Astrocyte (in vitro differentiated cells and primary cell): ENCODE data around the gene APLP1. TPM values are rescaled to one million over a fixed set of nuclear protein-coding genes. Genes with fewer than 3 reads are reported as not detected.

Experiments
- DNase-seq: peaks from one replicate; pipeline ENCODE4 v3.0.0-alpha.2; 2010; ENCODE audit warnings: low read depth
- FAIRE-seq: peaks from 2 replicates; lab custom pipeline; 2011; peaks lifted over from hg19 to GRCh38; lab: Jason Lieb, UNC
- H2AFZ ChIP-seq: 2 replicates; pipeline ENCODE4 v1.6.0; 2012; ENCODE audit warnings: low read depth, low read length, inconsistent platforms
- H3K27ac ChIP-seq: 2 replicates; pipeline ENCODE4 v1.5.1; 2011; ENCODE audit warnings: low read depth, low read length, inconsistent platforms
- H3K27me3 ChIP-seq: 2 replicates; pipeline ENCODE4 v1.6.0; 2011; ENCODE audit warnings: low read length, inconsistent platforms; ENCODE audit not compliant: insufficient read depth
- H3K36me3 ChIP-seq: 2 replicates; pipeline ENCODE4 v1.5.1; 2011; ENCODE audit warnings: low read length, inconsistent platforms; ENCODE audit not compliant: insufficient read depth
- H3K4me1 ChIP-seq: 2 replicates; pipeline ENCODE4 v1.5.1; 2011; ENCODE audit warnings: low read length, inconsistent platforms; ENCODE audit not compliant: insufficient read depth
- H3K4me2 ChIP-seq: 2 replicates; pipeline ENCODE4 v1.6.0; 2012; ENCODE audit warnings: low read length, inconsistent platforms
- H3K4me3 ChIP-seq: 2 replicates; pipeline ENCODE4 v1.5.1; 2011; ENCODE audit warnings: low read depth, mild to moderate bottlenecking, low read length, inconsistent platforms; ENCODE audit not compliant: insufficient read depth
- H3K79me2 ChIP-seq: 2 replicates; pipeline ENCODE4 v1.6.0; 2012; ENCODE audit warnings: mild to moderate bottlenecking, low read length, inconsistent platforms; ENCODE audit not compliant: insufficient read depth
- H3K9ac ChIP-seq: 2 replicates; pipeline ENCODE4 v1.6.0; 2012; ENCODE audit warnings: mild to moderate bottlenecking, low read length, inconsistent platforms
- H3K9me3 ChIP-seq: 2 replicates; pipeline ENCODE4 v1.5.1; 2012; ENCODE audit warnings: low read depth, mild to moderate bottlenecking, low read length, inconsistent platforms; ENCODE audit not compliant: insufficient read depth
- H4K20me1 ChIP-seq: 2 replicates; pipeline ENCODE4 v1.6.0; 2012; ENCODE audit warnings: low read length, inconsistent platforms; ENCODE audit not compliant: insufficient read depth
- H3K27ac Mint-ChIP-seq: one replicate; pipeline ENCODE4 v1.8.0; 2021; ENCODE audit warnings: mild to moderate bottlenecking, mixed read lengths; ENCODE audit not compliant: unreplicated experiment
- H3K27me3 Mint-ChIP-seq: one replicate; pipeline ENCODE4 v1.8.0; 2021; ENCODE audit warnings: low read depth, mixed read lengths; ENCODE audit not compliant: unreplicated experiment
- H3K36me3 Mint-ChIP-seq: one replicate; pipeline ENCODE4 v1.8.0; 2021; ENCODE audit warnings: low read depth, mixed read lengths; ENCODE audit not compliant: unreplicated experiment
- H3K4me1 Mint-ChIP-seq: one replicate; pipeline ENCODE4 v1.8.0; 2021; ENCODE audit warnings: low read depth, mixed read lengths; ENCODE audit not compliant: unreplicated experiment
- H3K4me3 Mint-ChIP-seq: one replicate; pipeline ENCODE4 v1.8.0; 2021; ENCODE audit warnings: mild to moderate bottlenecking, moderate library complexity, mixed read lengths; ENCODE audit not compliant: unreplicated experiment
- H3K9me3 Mint-ChIP-seq: one replicate; pipeline ENCODE4 v1.8.0; 2021; ENCODE audit warnings: mild to moderate bottlenecking, mixed read lengths; ENCODE audit not compliant: unreplicated experiment
- EZH2 ChIP-seq: IDR thresholded peaks from 2 replicates; pipeline ENCODE4 v1.6.1; 2012; ENCODE audit warnings: mild to moderate bottlenecking, low read length, inconsistent platforms; ENCODE audit not compliant: insufficient read depth
- total RNA-seq: library from RNA; stranded (reverse); gene quantifications from 2 replicates; pipeline ENCODE4 v1.2.1, GENCODE V29; 2021
- TF ChIP-seq, protein P1 (sequence below): IDR thresholded peaks from 2 replicates; pipeline ENCODE4 v1.5.1; 2011; ENCODE audit warnings: low read depth, mild to moderate bottlenecking, inconsistent platforms, low read length, moderate library complexity; ENCODE audit not compliant: insufficient read depth

APLP1 gene
- total RNA-seq, 1 donor from 2014 or later = 69.4 TPM

DNA sequence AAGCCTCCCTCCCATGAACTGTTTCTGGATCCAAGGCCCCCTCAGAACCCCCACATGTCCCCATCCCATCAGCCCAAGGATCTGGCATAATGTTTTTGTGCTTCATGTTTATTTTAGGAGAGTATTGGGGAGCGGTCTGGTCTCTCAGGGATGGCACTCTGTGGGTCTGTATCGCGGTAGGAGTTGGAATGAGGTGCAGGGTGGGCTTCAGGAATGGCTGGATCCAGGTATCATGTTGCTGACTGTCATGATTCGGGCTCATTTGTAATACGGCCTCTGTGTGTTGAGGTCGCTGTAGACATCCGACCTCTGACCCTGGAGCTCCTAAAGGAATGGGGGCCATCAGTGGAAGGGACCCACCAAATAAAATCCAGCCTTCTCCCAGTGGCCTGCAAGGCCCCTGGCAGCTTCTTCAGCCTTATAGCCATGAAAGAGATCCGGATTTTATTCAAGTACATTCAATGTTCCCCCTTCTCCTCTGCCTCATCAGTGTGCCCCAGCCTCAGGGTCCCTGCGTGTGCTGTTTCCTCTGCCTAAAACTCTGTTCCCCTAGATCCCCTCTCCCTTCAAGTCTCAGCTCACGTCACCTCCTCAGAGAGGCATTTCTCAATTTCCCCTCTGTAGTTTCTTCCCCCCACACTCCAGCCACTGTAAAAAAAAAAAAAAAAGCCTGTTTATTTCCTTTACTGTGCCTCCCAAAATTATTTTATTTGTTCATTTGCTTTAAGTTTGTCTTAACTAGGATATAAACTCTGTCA lies 36.1 kb downstream of the APLP1 start:
- H3K4me1 Mint-ChIP-seq = peaks cover 15% of the 10 kb centered on the region
- Histone ChIP-seq H3K4me2 (no peak overlapping the region), H3K27ac (no peak overlapping the region), H2AFZ (no peak overlapping the region), H3K9ac (no peak overlapping the region), H4K20me1 (no peaks in the 10 kb centered on the region), H3K9me3 (no peaks in the 10 kb centered on the region), H3K27me3 (no peaks in the 10 kb centered on the region), H3K4me1 (peaks cover 27% of the 10 kb centered on the region), H3K36me3 (no peaks in the 10 kb centered on the region), H3K4me3 (no peak overlapping the region), H3K79me2 (no peaks in the 10 kb centered on the region)
- H3K36me3 Mint-ChIP-seq = no peaks in the 10 kb centered on the region
- DNase-seq = no peak
- FAIRE-seq = no peak
- no peak overlapping the region for H3K27ac Mint-ChIP-seq
- peaks cover 4% of the 10 kb centered on the region for H3K27me3 Mint-ChIP-seq
- TF ChIP-seq, protein P1, sequence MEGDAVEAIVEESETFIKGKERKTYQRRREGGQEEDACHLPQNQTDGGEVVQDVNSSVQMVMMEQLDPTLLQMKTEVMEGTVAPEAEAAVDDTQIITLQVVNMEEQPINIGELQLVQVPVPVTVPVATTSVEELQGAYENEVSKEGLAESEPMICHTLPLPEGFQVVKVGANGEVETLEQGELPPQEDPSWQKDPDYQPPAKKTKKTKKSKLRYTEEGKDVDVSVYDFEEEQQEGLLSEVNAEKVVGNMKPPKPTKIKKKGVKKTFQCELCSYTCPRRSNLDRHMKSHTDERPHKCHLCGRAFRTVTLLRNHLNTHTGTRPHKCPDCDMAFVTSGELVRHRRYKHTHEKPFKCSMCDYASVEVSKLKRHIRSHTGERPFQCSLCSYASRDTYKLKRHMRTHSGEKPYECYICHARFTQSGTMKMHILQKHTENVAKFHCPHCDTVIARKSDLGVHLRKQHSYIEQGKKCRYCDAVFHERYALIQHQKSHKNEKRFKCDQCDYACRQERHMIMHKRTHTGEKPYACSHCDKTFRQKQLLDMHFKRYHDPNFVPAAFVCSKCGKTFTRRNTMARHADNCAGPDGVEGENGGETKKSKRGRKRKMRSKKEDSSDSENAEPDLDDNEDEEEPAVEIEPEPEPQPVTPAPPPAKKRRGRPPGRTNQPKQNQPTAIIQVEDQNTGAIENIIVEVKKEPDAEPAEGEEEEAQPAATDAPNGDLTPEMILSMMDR = no peak
- TF ChIP-seq EZH2 = no peak
- no peak overlapping the region for H3K4me3 Mint-ChIP-seq
- H3K9me3 Mint-ChIP-seq = no peaks in the 10 kb centered on the region

DNA sequence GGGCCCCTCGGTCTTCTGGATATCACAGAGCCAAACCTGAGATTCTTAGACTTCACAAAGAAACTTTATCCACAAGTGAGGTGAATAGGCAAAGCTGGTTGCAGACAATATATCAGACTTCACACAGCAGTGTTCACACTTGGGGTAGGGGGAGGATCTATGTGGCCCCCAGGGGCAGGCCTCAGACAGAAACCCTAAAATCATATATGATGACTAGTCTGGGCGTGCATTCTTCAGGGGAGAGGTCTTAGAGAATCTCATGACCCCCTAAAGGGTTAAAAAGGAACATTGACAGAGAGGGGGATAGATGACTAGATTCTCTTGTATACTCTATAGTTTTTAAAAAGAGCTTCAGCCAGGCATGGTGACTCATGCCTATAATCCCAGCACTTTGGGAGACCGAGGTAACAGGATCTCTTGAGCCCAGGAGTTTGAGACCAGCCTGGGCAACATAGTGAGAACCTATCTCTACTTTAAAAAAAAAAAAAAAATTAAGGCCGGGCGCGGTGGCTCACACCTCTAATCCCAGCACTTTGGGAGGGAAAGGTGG lies 36.9 kb downstream of the APLP1 start:
- Histone ChIP-seq H3K9ac (no peak overlapping the region), H3K4me2 (no peak overlapping the region), H3K36me3 (no peaks in the 10 kb centered on the region), H3K27ac (no peak overlapping the region), H3K79me2 (no peaks in the 10 kb centered on the region), H2AFZ (no peak overlapping the region), H3K4me1 (peaks cover 27% of the 10 kb centered on the region), H3K4me3 (no peak overlapping the region), H4K20me1 (no peaks in the 10 kb centered on the region), H3K9me3 (no peaks in the 10 kb centered on the region), H3K27me3 (no peaks in the 10 kb centered on the region)
- no peak for DNase-seq
- no peaks in the 10 kb centered on the region for H3K9me3 Mint-ChIP-seq
- peaks cover 15% of the 10 kb centered on the region for H3K4me1 Mint-ChIP-seq
- no peak overlapping the region for H3K27ac Mint-ChIP-seq
- no peak for FAIRE-seq
- TF ChIP-seq EZH2 = no peak
- TF ChIP-seq, protein P1 = no peak
- H3K4me3 Mint-ChIP-seq = no peak overlapping the region
- H3K36me3 Mint-ChIP-seq = no peaks in the 10 kb centered on the region
- H3K27me3 Mint-ChIP-seq = peaks cover 4% of the 10 kb centered on the region

DNA sequence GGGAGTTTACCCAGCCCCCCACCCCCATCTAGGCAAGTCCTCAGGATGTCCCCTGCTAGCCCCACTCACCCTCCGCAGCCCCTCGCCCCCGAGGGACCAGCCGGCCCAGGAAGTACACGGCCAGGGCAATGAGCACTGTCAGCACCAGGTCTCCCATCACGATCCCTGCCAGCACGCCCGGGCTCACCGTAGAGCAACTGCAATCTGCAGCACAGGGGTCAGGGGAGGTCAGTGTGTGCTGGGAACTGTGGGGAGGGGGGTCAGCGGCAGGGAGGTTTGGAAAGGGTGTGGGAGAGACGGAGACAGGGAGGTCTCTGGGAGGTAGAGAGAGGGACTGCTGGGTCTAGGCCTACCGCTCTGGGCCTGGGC lies 39.0 kb downstream of the APLP1 start:
- no peaks in the 10 kb centered on the region for H3K79me2 ChIP-seq
- H3K27me3 ChIP-seq = no peaks in the 10 kb centered on the region
- Mint-ChIP-seq H3K27me3 (peaks cover 4% of the 10 kb centered on the region), H3K27ac (no peak overlapping the region), H3K4me3 (no peak overlapping the region), H3K36me3 (no peaks in the 10 kb centered on the region), H3K4me1 (peaks cover 4% of the 10 kb centered on the region), H3K9me3 (no peaks in the 10 kb centered on the region)
- H3K9ac ChIP-seq = no peak overlapping the region
- H2AFZ ChIP-seq = no peak overlapping the region
- no peak overlapping the region for H3K27ac ChIP-seq
- TF ChIP-seq, protein P1 = no peak
- no peak for TF ChIP-seq EZH2
- H3K4me3 ChIP-seq = no peak overlapping the region
- H3K4me2 ChIP-seq = no peak overlapping the region
- H4K20me1 ChIP-seq = no peaks in the 10 kb centered on the region
- no peaks in the 10 kb centered on the region for H3K36me3 ChIP-seq
- peaks cover 10% of the 10 kb centered on the region for H3K4me1 ChIP-seq
- H3K9me3 ChIP-seq = no peaks in the 10 kb centered on the region
- FAIRE-seq (no peak), DNase-seq (no peak)
